Embryonic facial prominence (tissue), 1 donor: ENCODE results near the gene CRAT.

Source experiments
- DNase-seq: peaks from one replicate; pipeline ENCODE4 v3.0.0-alpha.2; 2016; ENCODE audit errors: extremely low spot score

The CRAT gene

DNA sequence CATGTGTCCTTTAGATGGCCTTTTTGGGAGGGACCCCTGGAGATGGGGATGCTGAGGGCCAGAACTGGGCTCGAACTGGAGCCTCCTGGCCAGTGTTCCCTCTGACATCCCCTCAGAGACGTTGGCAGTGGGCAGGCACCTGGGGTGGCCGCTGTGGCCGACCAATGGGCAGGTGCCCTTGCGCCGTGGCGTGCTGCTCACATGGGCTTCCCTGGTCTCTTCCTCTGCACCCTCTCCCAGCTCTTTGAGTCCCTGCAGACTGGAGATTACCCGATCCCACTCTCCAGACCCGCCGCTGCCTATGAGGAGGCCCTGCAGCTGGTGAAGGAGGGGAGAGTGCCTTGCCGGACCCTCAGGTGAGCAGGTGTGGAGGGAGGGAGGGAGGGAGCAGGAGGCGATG is 49.6 kb downstream of the CRAT start:
- no peak for DNase-seq

DNA sequence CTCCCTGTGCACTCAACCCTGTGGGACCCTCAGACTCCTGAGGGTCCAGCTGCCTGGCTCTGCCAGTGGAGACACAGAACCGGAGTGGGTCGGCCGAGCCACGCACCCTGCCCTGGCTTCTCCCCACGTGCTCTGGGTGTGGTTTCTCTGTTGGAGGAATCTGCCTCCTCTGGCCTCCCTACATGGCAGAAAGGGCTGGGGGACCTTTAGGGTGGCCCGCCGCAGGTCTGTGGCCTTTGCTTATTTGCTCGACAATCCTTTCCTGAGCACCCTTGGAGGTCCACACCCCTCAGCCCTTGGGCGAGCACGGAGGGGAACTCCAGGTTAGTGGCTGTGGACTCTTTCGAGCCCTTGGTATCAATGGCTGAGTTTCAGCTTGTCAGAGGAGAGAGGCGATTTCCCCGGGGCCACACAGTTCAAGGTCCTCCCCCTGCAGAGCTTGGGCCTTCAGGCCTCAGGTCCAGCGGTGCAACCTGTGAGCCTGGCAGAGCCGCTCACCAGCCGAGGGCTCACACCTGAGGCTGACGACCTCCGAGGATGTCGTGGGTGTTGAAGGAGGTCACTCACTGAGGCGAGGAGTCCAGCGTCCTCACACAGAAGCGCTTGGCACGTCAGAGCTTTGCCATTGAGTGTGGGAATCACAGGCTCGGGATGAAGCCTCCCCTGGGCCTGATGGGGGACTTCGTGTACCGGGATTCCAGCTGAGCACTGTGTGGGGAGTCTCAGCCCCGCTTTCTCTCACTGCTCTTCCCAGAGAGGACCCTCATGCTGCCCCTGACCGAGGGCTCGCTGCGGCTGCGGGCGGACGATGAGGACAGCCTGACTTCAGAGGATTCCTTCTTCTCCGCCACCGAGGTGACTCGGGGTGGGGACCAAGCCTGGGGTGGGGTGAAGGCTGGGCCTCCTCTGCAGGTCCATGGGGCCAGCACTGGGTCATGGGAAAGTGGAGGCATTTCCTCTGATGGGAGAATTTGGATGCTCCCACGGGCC is 50.5 kb downstream of the CRAT start:
- DNase-seq: no peak

DNA sequence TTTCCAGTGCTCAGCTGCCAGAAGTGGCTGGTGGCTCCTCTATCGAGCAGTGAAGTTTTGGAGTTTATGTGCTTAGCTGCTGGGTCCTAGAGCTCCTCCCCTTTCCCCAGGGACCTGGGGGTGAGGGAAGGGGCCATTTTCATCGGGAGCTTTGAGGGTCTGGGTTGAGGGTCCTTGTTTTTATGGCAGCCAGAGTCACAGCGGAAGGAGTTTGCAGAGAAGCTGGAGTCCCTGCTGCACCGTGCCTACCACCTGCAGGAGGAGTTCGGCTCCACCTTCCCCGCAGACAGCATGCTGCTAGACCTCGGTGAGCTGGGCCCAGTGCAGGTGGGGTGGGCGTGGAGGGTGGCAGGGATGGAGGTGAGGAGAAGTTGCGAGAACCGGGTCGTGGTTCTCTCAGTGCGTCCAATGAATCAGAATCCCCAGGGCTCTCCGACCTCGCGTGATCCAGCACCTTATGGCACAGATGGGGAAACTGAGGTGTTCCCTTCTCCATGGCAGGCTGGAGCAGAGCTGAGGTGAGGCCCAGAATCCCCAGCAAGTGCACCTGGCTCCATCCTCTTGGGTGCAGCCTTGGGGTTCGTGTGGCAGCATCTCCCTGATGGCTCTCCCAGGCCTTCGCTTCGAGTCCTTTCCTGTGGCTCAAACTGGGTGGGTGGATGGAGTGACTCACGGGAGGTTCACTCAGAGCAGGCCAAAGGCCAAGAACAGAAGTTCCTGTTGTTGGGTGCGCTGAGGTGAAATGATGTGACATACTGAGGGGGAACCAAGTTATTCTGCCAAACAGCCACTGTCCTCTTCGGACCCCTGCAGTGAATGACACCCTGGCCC is 51.4 kb downstream of the CRAT start:
- no peak for DNase-seq

DNA sequence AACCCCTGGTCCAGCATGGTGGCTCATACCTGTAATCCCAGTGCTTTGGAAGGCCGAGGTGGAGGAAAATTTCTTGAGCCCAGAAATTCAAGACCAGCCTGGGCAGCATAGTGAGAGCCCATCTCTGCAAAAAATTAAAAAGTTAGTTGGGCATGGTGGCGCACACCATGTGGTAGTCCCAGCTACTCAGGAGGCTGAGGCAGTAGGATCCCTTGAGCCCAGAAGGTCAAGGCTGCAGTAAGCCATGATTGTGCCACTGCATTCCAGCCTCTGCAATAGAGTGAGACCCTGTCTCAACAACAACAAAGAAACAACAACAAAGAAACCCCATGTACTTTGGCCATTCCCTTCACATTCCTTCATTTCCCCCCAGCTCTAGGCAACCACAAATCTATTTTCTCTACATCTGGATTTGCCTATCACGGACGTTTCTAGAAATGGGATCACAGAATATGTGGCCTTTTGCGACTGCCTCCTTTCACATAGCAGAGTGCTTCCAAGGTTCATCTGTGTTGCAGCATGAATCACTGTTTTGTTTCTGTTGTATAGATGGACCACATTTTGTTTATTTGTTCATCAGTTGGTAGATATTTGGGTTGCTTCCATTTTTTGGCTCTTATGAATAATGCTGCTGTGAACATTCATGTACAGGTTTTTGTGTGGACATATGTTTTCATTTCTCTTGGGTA is 56.3 kb downstream of the CRAT start:
- DNase-seq: no peak

DNA sequence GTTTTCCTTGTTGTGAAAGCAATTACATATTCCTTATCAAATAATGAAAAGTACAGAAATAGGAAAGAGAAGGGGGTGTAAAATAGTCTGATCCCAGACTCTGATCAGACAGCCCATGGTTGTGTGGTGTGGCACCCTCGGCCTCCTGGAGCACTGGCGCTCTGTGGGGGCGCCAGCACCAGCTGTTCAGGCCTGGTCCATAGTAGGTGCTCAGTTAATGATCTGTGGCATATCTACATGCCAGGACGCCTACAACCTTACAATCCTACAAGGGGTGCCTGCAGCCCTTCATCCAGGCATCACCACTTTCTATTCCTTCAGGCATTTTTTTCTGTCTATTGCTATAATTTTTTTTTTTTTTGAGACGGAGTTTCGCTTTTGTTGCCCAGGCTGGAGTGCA is 57.6 kb downstream of the CRAT start:
- no peak for DNase-seq

DNA sequence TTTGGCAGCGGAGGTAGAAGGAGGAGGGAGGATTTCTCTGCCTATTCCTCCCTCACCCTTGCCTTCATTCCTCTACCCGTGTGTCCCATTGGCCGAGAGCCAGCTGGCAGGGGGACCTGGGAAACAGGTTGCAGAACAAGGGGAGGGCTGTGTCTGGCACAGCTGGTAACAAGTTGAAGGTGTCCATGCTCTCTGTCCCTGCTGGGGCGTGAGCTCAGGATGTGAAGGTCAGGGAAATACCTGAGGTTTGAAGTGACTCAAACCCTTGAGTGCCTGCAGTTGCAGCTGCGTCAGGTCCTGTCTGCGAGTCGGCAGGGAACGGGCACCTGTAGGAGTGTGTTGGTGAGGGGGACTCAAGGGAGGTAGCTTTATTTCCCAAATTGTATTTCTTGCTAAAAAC is 58.0 kb downstream of the CRAT start:
- DNase-seq: no peak
